SK-N-SH treated with all-trans-retinoic acid at 6 μM for 48 hours (cell line): ENCODE measurements around the gene REPS2.

Experiments used
- ATAC-seq: fragments of 200-7000 bp; cut with Tn5 transposase; 3 replicates; pipeline ENCODE4 v1.9.1; 2020; ENCODE audit warnings: mild to moderate bottlenecking, moderate library complexity
- ARNTL ChIP-seq: fragments of 450-650 bp; formaldehyde crosslinking; IDR thresholded peaks from 2 replicates; pipeline ENCODE4 v1.5.0; 2020; ENCODE audit warnings: low read depth, mild to moderate bottlenecking, moderate library complexity, borderline replicate concordance
- BACH2 ChIP-seq: fragments of 250-450 bp; sonication (Bioruptor Pico); IDR thresholded peaks from 2 replicates; pipeline ENCODE4 v1.9.0; 2021; ENCODE audit warnings: mild to moderate bottlenecking, borderline replicate concordance
- CSDC2 ChIP-seq: fragments of 250-450 bp; sonication (Bioruptor Pico); IDR thresholded peaks from 2 replicates; pipeline ENCODE4 v1.5.0; 2020; ENCODE audit warnings: mild to moderate bottlenecking, moderate library complexity
- ESRRG ChIP-seq: fragments of 250-450 bp; sonication (Bioruptor Pico); IDR thresholded peaks from 2 replicates; pipeline ENCODE4 v1.6.1; 2021; ENCODE audit warnings: mild to moderate bottlenecking
- GLIS3 ChIP-seq: fragments of 250-450 bp; sonication (Bioruptor Pico); IDR thresholded peaks from 2 replicates; pipeline ENCODE4 v1.5.0; 2020; ENCODE audit warnings: mild to moderate bottlenecking, moderate library complexity
- OSR1 ChIP-seq: fragments of 250-450 bp; sonication (Bioruptor Pico); IDR thresholded peaks from 2 replicates; pipeline ENCODE4 v1.8.0; 2022; ENCODE audit warnings: moderate library complexity, mild to moderate bottlenecking, inconsistent platforms
- PPARA ChIP-seq: fragments of 250-450 bp; sonication (Bioruptor Pico); IDR thresholded peaks from 2 replicates; pipeline ENCODE4 v1.5.0; 2020; ENCODE audit warnings: mild to moderate bottlenecking, borderline replicate concordance
- RARB ChIP-seq: fragments of 250-450 bp; sonication (Bioruptor Pico); IDR thresholded peaks from 2 replicates; pipeline ENCODE4 v1.8.0; 2021; ENCODE audit warnings: mild to moderate bottlenecking, moderate library complexity
- SNAI2 ChIP-seq: fragments of 250-450 bp; sonication (Bioruptor Pico); IDR thresholded peaks from 2 replicates; pipeline ENCODE4 v1.5.0; 2020; ENCODE audit warnings: mild to moderate bottlenecking, moderate library complexity
- TCF4 ChIP-seq: fragments of 250-450 bp; sonication (Bioruptor Pico); IDR thresholded peaks from 2 replicates; pipeline ENCODE4 v1.8.0; 2021; ENCODE audit warnings: mild to moderate bottlenecking, moderate library complexity, borderline replicate concordance
- TOX ChIP-seq: fragments of 250-450 bp; sonication (Bioruptor Pico); IDR thresholded peaks from 2 replicates; pipeline ENCODE4 v1.8.0; 2021; ENCODE audit warnings: mild to moderate bottlenecking, moderate library complexity, borderline replicate concordance
- ZC3H10 ChIP-seq: fragments of 250-450 bp; sonication (Bioruptor Pico); IDR thresholded peaks from 2 replicates; pipeline ENCODE4 v1.5.1; 2021; ENCODE audit warnings: mild to moderate bottlenecking, moderate library complexity
- ZFP3 ChIP-seq: fragments of 250-450 bp; sonication (Bioruptor Pico); IDR thresholded peaks from 2 replicates; pipeline ENCODE4 v1.5.0; 2020; ENCODE audit warnings: mild to moderate bottlenecking, moderate library complexity
- ZFP30 ChIP-seq: fragments of 450-650 bp; formaldehyde crosslinking; IDR thresholded peaks from 2 replicates; pipeline ENCODE4 v1.5.0; 2022; ENCODE audit warnings: mild to moderate bottlenecking, moderate library complexity
- ZNF70 ChIP-seq: fragments of 450-650 bp; formaldehyde crosslinking; IDR thresholded peaks from 2 replicates; pipeline ENCODE4 v1.5.0; 2020; ENCODE audit warnings: mild to moderate bottlenecking, moderate library complexity
- ZNF8 ChIP-seq: fragments of 450-650 bp; formaldehyde crosslinking; IDR thresholded peaks from 2 replicates; pipeline ENCODE4 v1.5.0; 2020; ENCODE audit warnings: mild to moderate bottlenecking, moderate library complexity
- TF ChIP-seq, protein P1 (sequence below): fragments of 250-450 bp; sonication (Bioruptor Pico); IDR thresholded peaks from 2 replicates; pipeline ENCODE4 v1.5.1; 2020; ENCODE audit warnings: low read depth, mild to moderate bottlenecking, moderate library complexity
- TF ChIP-seq, protein P2 (sequence below): fragments of 250-450 bp; sonication (Bioruptor Pico); IDR thresholded peaks from 2 replicates; pipeline ENCODE4 v1.5.0; 2020; ENCODE audit warnings: mild to moderate bottlenecking, moderate library complexity
- TF ChIP-seq, protein P3 (sequence below): fragments of 250-450 bp; sonication (Bioruptor Pico); IDR thresholded peaks from 2 replicates; pipeline ENCODE4 v1.8.0; 2020; ENCODE audit warnings: mild to moderate bottlenecking, moderate library complexity, borderline replicate concordance
- TF ChIP-seq, protein P4 (sequence below): fragments of 250-450 bp; sonication (Bioruptor Pico); IDR thresholded peaks from 2 replicates; pipeline ENCODE4 v1.5.1; 2021; ENCODE audit warnings: mild to moderate bottlenecking, moderate library complexity
- TF ChIP-seq, protein P5 (sequence below): fragments of 250-450 bp; sonication (Bioruptor Pico); IDR thresholded peaks from 2 replicates; pipeline ENCODE4 v1.8.0; 2021; ENCODE audit warnings: low read depth, mild to moderate bottlenecking, moderate library complexity, borderline replicate concordance

REPS2 gene

DNA sequence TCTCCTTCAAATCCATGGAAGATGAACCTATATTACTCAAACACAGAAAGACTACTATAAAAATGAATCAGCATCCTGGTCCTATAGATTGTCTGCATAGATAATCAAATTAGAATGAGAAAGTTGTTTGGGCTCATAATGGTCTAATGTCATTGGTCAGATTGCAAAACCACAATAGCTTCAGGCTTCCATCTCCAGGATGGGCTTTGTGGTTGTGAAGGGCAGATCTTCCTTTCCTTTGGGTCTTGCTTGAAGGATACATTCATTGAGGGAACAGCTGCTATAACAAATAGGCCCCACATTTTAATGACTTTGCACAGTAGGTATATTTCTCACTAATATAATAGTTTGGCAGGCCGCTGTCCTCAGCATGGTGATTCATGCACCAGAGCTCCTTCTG, 94.3 kb downstream of the REPS2 start:
- no peak for TF ChIP-seq ARNTL (CRISPR knock-in tag)
- no peak for ATAC-seq

DNA sequence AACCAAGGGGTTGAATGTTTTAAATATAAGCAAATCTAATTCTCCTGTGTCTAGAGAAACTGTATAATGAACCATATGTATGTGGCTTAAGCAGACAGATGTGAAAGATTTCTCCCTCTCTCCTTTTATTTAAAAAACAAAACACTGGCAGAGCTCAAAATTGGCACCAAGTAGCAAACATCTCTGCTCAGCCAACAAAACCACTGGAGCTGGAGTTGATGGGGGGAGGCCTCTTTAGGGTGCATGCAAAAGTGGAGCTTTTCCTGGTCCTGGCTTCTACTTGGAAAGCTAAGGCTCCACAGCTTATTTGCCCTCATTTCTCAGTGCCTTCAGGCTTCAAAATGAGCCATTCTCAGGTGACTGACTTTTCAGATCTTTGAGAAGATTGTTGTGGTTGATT, 95.6 kb downstream of the REPS2 start:
- ATAC-seq = no peak

DNA sequence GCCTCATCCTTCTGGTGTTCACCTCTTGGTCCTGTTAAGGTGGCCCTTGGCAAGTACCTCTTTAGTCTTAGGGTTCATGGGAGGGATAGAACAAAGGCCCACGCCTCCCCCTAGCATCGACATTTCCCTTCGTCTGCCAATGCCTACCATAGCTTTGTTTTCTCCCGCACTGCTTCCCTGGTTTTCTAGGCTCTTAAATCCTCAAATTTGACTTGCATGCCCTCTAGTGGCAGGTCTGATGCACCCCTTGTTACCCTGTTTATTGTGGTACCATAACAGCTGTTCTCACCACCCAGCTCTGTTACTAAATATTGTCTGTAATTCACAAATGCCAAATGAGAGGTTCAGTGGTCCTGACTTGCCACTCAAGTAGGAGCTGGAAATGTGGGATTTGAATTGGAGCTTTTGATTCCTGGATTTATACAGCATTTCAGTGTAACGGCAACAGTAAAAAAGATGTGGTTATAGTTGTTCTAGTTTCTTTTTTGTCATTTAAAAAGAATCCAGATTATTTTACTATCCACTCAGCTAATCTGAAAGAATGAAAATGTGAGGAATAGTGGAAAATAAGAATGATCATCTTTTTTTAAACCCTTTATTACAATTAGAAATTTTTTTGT, 100.1 kb downstream of the REPS2 start:
- peak; percentile 98 for ATAC-seq
- TF ChIP-seq ZNF8 (CRISPR knock-in tag) = peak; percentile 15; the same call in 1 of the 2 replicates
- TF ChIP-seq, protein P1, sequence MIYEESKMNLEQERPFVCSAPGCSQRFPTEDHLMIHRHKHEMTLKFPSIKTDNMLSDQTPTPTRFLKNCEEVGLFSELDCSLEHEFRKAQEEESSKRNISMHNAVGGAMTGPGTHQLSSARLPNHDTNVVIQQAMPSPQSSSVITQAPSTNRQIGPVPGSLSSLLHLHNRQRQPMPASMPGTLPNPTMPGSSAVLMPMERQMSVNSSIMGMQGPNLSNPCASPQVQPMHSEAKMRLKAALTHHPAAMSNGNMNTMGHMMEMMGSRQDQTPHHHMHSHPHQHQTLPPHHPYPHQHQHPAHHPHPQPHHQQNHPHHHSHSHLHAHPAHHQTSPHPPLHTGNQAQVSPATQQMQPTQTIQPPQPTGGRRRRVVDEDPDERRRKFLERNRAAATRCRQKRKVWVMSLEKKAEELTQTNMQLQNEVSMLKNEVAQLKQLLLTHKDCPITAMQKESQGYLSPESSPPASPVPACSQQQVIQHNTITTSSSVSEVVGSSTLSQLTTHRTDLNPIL (CRISPR knock-in tag) = no peak

More for the DNA sequence above, 95.6 kb downstream of the REPS2 start:
- no peak for TF ChIP-seq ZC3H10 (CRISPR knock-in tag)

DNA sequence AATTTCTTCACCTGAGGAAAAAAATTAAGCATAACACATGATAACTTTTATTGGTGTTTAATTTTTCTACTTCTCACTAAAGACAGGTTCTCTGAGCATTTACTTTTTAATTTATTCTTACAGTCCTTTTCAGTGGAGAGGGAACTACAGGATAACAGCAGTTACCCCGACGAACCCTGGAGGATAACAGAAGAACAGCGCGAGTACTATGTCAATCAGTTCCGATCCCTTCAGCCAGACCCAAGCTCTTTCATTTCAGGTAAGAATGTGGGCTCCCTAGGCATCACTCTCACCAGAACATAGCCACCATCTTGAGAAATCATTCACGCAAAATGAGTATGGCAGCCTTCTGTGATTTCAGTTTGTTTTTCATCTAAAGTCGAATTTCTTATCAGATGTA, 100.8 kb downstream of the REPS2 start:
- ATAC-seq = no peak

DNA sequence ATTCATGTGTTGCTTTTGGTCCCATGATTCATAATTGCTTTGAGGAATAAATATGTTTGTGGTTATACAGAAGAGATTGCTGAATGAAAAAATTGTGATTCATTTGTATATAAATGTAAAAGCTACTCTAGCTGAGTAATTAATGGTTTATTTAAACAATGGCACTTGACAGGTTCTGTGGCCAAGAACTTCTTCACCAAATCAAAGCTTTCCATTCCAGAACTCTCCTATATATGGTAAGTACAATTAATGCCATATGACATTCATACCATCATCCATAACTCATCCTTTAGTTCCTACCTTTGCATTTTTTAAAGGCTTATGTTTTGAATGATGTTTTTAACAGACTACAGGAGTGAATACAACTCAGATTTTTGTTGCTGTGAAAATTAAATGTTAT, 105.8 kb downstream of the REPS2 start:
- TF ChIP-seq TCF4 (CRISPR knock-in tag) (no peak), ARNTL (CRISPR knock-in tag) (no peak), ESRRG (CRISPR knock-in tag) (no peak), ZFP30 (CRISPR knock-in tag) (no peak), PPARA (no peak), CSDC2 (CRISPR knock-in tag) (no peak), ZNF70 (CRISPR knock-in tag) (no peak), GLIS3 (CRISPR knock-in tag) (no peak), SNAI2 (CRISPR knock-in tag) (no peak), ZFP3 (no peak), OSR1 (CRISPR knock-in tag) (no peak), RARB (CRISPR knock-in tag) (no peak), TOX (CRISPR knock-in tag) (no peak)
- TF ChIP-seq, protein P2, sequence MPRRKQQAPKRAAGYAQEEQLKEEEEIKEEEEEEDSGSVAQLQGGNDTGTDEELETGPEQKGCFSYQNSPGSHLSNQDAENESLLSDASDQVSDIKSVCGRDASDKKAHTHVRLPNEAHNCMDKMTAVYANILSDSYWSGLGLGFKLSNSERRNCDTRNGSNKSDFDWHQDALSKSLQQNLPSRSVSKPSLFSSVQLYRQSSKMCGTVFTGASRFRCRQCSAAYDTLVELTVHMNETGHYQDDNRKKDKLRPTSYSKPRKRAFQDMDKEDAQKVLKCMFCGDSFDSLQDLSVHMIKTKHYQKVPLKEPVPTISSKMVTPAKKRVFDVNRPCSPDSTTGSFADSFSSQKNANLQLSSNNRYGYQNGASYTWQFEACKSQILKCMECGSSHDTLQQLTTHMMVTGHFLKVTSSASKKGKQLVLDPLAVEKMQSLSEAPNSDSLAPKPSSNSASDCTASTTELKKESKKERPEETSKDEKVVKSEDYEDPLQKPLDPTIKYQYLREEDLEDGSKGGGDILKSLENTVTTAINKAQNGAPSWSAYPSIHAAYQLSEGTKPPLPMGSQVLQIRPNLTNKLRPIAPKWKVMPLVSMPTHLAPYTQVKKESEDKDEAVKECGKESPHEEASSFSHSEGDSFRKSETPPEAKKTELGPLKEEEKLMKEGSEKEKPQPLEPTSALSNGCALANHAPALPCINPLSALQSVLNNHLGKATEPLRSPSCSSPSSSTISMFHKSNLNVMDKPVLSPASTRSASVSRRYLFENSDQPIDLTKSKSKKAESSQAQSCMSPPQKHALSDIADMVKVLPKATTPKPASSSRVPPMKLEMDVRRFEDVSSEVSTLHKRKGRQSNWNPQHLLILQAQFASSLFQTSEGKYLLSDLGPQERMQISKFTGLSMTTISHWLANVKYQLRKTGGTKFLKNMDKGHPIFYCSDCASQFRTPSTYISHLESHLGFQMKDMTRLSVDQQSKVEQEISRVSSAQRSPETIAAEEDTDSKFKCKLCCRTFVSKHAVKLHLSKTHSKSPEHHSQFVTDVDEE = no peak
- TF ChIP-seq, protein P3, sequence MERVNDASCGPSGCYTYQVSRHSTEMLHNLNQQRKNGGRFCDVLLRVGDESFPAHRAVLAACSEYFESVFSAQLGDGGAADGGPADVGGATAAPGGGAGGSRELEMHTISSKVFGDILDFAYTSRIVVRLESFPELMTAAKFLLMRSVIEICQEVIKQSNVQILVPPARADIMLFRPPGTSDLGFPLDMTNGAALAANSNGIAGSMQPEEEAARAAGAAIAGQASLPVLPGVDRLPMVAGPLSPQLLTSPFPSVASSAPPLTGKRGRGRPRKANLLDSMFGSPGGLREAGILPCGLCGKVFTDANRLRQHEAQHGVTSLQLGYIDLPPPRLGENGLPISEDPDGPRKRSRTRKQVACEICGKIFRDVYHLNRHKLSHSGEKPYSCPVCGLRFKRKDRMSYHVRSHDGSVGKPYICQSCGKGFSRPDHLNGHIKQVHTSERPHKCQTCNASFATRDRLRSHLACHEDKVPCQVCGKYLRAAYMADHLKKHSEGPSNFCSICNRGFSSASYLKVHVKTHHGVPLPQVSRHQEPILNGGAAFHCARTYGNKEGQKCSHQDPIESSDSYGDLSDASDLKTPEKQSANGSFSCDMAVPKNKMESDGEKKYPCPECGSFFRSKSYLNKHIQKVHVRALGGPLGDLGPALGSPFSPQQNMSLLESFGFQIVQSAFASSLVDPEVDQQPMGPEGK = no peak
- TF ChIP-seq, protein P4, sequence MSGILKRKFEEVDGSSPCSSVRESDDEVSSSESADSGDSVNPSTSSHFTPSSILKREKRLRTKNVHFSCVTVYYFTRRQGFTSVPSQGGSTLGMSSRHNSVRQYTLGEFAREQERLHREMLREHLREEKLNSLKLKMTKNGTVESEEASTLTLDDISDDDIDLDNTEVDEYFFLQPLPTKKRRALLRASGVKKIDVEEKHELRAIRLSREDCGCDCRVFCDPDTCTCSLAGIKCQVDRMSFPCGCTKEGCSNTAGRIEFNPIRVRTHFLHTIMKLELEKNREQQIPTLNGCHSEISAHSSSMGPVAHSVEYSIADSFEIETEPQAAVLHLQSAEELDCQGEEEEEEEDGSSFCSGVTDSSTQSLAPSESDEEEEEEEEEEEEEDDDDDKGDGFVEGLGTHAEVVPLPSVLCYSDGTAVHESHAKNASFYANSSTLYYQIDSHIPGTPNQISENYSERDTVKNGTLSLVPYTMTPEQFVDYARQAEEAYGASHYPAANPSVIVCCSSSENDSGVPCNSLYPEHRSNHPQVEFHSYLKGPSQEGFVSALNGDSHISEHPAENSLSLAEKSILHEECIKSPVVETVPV (CRISPR knock-in tag) = no peak
- TF ChIP-seq, protein P5, sequence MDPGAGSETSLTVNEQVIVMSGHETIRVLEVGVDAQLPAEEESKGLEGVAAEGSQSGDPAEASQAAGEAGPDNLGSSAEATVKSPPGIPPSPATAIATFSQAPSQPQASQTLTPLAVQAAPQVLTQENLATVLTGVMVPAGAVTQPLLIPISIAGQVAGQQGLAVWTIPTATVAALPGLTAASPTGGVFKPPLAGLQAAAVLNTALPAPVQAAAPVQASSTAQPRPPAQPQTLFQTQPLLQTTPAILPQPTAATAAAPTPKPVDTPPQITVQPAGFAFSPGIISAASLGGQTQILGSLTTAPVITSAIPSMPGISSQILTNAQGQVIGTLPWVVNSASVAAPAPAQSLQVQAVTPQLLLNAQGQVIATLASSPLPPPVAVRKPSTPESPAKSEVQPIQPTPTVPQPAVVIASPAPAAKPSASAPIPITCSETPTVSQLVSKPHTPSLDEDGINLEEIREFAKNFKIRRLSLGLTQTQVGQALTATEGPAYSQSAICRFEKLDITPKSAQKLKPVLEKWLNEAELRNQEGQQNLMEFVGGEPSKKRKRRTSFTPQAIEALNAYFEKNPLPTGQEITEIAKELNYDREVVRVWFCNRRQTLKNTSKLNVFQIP (CRISPR knock-in tag) = no peak
- TF ChIP-seq, protein P1 (CRISPR knock-in tag) = no peak
- ATAC-seq = peak; percentile 44; the same call in 2 of the 3 replicates

More for the DNA sequence above, 100.8 kb downstream of the REPS2 start:
- TF ChIP-seq ARNTL (CRISPR knock-in tag) = no peak
- no peak for TF ChIP-seq TOX (CRISPR knock-in tag)
- TF ChIP-seq BACH2 = no peak
- no peak for TF ChIP-seq RARB (CRISPR knock-in tag)
- no peak for TF ChIP-seq GLIS3 (CRISPR knock-in tag)
- no peak for TF ChIP-seq CSDC2 (CRISPR knock-in tag)
- TF ChIP-seq, all 23 proteins: peak for 0
